Fibroblast of mammary gland (primary cell): ENCODE results near the gene PACRGL.
A peak's percentile ranks its signal among the peaks of the same experiment; 100 is the strongest.
"Not testable (repeated sequence)": the region's sequence is repeated elsewhere in the genome, so short reads cannot be mapped to it uniquely, and the experiment has no call there.

Experiments
- DNase-seq: peaks from one replicate; pipeline ENCODE4 v3.0.0-alpha.2; 2010; ENCODE audit warnings: low read depth
- H3K4me3 ChIP-seq: 2 replicates; pipeline ENCODE4 v1.5.1; 2011; ENCODE audit warnings: low read depth, mild to moderate bottlenecking, low read length, moderate library complexity; ENCODE audit not compliant: control insufficient read depth
- TF ChIP-seq, protein P1 (sequence below): conservative IDR thresholded peaks from 2 replicates; pipeline ENCODE4 v1.5.1; 2011; ENCODE audit warnings: low read depth, low read length, inconsistent platforms; ENCODE audit not compliant: control insufficient read depth, insufficient read depth

The PACRGL gene

DNA sequence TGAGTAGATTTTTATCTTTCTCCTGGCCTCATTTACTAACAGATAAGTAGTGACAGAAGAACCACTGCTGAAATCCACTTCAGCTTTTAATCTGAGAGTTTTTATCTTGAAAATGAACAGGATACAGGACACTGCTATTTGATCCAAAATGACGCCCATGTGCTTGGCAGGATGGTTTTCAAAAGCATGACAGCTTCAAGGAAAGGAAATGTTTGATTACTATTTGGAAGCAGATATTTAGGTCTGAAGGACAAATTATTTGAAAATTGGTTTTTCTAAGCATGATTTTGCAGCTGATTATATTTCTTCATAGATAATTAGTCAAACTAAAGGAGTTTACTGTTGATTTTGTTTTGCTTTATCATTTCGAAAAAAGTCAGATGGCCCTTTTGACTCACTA lies 11.1 kb downstream of the PACRGL start:
- H3K4me3 ChIP-seq = no peak overlapping the region
- TF ChIP-seq, protein P1, sequence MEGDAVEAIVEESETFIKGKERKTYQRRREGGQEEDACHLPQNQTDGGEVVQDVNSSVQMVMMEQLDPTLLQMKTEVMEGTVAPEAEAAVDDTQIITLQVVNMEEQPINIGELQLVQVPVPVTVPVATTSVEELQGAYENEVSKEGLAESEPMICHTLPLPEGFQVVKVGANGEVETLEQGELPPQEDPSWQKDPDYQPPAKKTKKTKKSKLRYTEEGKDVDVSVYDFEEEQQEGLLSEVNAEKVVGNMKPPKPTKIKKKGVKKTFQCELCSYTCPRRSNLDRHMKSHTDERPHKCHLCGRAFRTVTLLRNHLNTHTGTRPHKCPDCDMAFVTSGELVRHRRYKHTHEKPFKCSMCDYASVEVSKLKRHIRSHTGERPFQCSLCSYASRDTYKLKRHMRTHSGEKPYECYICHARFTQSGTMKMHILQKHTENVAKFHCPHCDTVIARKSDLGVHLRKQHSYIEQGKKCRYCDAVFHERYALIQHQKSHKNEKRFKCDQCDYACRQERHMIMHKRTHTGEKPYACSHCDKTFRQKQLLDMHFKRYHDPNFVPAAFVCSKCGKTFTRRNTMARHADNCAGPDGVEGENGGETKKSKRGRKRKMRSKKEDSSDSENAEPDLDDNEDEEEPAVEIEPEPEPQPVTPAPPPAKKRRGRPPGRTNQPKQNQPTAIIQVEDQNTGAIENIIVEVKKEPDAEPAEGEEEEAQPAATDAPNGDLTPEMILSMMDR = no peak
- no peak for DNase-seq

DNA sequence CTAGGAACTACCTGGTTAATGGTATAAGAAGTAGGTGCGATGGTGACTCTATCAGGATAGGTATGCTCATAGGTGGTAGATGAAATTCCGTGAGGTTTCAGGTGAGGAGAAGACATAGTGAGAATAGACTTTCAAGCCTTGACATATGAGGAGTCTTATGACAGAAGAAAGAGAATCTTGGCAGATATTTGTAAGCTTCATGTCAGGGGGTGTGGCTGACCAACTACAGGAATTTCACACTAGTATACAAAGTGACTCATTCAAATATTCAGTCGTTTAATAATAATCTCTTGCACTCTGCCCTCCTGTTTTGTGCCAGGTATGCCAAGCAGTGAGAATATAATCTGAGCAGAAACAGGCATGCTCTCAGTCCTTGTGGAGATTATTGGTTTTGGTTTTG lies 22.8 kb downstream of the PACRGL start:
- H3K4me3 ChIP-seq = no peak overlapping the region
- TF ChIP-seq, protein P1 = no peak
- peak; percentile 19 for DNase-seq

DNA sequence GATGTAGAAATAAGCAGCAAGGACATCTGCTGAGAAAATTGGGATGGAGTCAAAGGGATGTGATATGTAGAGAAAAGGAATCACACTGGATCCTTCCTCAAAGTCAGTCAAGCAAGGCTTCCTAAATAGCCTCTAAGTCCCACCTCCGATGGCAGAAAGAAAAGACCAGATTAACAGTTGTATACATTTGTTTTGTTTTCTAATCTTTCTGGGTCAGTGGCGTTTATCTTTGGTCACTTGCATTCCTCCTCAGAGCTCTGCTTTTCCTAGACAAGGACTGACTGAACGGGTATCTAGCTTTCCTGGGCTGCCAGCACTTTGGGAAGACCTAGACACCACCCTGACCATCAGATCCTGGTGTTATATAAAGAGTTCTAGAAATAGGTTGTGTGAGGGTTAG lies 23.2 kb downstream of the PACRGL start:
- DNase-seq = no peak
- TF ChIP-seq, protein P1 = no peak
- no peak overlapping the region for H3K4me3 ChIP-seq

DNA sequence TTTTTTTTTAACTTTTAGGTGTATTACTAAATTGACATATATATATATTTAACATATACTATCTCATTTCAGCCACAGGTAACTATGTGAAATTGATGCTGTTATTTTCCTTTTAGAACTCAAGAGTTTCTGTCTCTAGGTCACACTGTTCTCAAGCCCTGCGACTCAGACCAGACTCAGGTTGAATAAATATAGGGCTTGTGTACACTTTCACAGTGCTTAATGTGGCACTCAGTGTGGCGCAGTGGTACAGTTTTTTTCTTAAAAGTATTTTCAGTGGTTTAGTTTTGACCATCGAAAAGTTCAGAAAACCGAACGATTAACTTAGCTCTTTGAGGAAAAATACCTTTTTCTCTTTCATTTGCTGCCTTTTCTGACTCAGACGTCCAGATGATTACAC lies 24.7 kb downstream of the PACRGL start:
- H3K4me3 ChIP-seq = no peak overlapping the region
- TF ChIP-seq, protein P1 = no peak
- DNase-seq = no peak

DNA sequence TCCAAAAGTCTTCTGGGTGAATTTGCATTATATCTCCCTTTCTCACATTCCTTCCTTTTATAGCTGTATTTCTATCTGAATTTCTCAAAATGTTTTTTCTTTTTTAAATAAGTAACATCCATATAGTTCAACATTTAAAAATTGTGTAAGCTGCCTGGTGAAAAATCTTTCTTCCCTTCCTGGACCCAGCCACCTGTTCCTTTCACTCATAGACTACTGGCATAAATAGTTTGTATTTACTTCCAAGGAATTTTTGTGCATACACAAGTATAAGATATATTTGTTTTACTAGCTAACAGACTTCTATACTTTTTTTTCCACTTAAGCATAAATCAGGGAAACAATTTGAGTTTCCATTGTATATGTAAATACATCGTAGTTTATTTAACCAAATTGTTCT lies 35.7 kb downstream of the PACRGL start:
- no peak for DNase-seq
- TF ChIP-seq, protein P1 = no peak
- H3K4me3 ChIP-seq = no peak overlapping the region

DNA sequence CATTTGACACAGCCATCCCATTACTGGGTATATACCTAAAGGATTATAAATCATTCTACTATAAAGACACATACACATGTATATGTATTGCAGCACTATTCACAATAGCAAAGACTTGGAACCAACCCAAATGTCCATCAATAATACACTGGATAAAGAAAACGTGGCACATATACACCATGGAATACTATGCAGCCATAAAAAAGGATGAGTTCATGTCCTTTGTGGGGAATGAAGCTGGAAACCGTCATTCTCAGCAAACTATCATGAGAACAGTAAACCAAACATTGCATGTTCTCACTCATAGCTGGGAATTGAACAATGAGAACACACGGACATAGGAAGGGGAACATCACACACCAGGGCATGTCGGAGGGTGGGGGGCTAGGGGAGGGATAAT lies 45.7 kb downstream of the PACRGL start:
- not testable (repeated sequence) for H3K4me3 ChIP-seq, DNase-seq

DNA sequence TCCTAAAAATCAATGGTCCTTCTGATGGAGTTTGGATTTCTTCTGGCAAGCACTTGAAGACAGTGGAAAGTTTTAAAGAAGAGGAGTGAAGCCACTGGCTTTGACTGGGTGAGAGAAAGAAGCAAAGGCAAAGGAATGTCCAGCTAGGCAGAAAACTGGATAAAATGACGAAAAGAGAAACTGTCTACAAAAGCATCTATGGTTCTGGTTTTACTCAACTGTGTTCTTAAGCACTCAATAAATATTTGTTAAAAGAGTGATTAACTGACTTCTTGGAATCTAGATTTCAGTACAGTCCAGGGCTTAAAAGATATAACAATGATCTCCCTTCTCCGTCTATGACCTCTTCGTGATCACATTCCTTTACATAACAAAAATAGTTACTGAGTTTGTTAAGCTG lies 52.4 kb downstream of the PACRGL start:
- H3K4me3 ChIP-seq = no peak overlapping the region
- TF ChIP-seq, protein P1 = no peak
- no peak for DNase-seq
